Spleen (tissue), 11 donors: ENCODE measurements around the gene APOA5. TPM values are rescaled to one million over a fixed set of nuclear protein-coding genes. Genes with fewer than 3 reads are reported as not detected.

Experiments used
- DNase-seq: peaks from one replicate; pipeline ENCODE4 v3.0.0-alpha.2; 2020
- H3K27ac ChIP-seq, 8 donors: fragments of 200-600 bp; sonication (generic) in 7 of 8; 1 replicate in 4 of 8; 2 replicates in 4 of 8; pipeline versions ENCODE4 v1.5.0 to v1.8.0; 2016 to 2021; ENCODE audit warnings: inconsistent platforms in 4 of 8, mild to moderate bottlenecking in 4 of 8, moderate library complexity in 1 of 8
- H3K27me3 ChIP-seq, 7 donors: fragments of 200-600 bp; sonication (generic) in 6 of 7; replicated peaks in 1 of 7; 1 replicate in 4 of 7; 2 replicates in 3 of 7; pipeline versions ENCODE4 v1.5.0 to v1.8.0; 2016 to 2021; ENCODE audit warnings: inconsistent platforms in 3 of 7, mild to moderate bottlenecking in 1 of 7
- H3K36me3 ChIP-seq, 6 donors: fragments of 200-600 bp; sonication (generic) in 5 of 6; 1 replicate in 4 of 6; 2 replicates in 2 of 6; pipeline versions ENCODE4 v1.5.0 to v1.8.0; 2016 to 2021; ENCODE audit warnings: inconsistent platforms in 2 of 6
- H3K4me1 ChIP-seq, 6 donors: fragments of 200-600 bp; sonication (generic) in 5 of 6; 1 replicate in 3 of 6; 2 replicates in 3 of 6; pipeline versions ENCODE4 v1.5.0 to v1.8.0; 2016 to 2021; ENCODE audit warnings: inconsistent platforms in 3 of 6
- H3K4me3 ChIP-seq, 8 donors: fragments of 200-600 bp; sonication (generic) in 7 of 8; 1 replicate in 4 of 8; 2 replicates in 4 of 8; pipeline versions ENCODE4 v1.5.0 to v1.8.0; 2016 to 2021; ENCODE audit warnings: inconsistent platforms in 4 of 8, mild to moderate bottlenecking in 4 of 8, moderate library complexity in 2 of 8
- H3K9me3 ChIP-seq, 8 donors: fragments of 200-600 bp; sonication (generic) in 7 of 8; 1 replicate in 4 of 8; 2 replicates in 4 of 8; pipeline versions ENCODE4 v1.5.0 to v1.8.0; 2016 to 2021; ENCODE audit warnings: inconsistent platforms in 4 of 8
- POLR2A ChIP-seq, 3 donors: fragments of 450-650 bp; IDR thresholded peaks; one replicate each; pipeline ENCODE4 v1.5.1; 2017; ENCODE audit warnings: antibody characterized with exemption in 3 of 3, mild to moderate bottlenecking in 1 of 3
- POLR2AphosphoS5 ChIP-seq, 3 donors: sonication (generic); formaldehyde crosslinking; IDR thresholded peaks; one replicate each; pipeline ENCODE4 v1.5.1; 2017; ENCODE audit warnings: antibody characterized with exemption in 3 of 3
- WGBS, 5 donors: extraction: QIAGEN DNeasy Blood & Tissue Kit in 3 of 5; methylation state at CpG; one replicate each; pipeline versions ENCODE4 v1.1.5 to v1.1.7; 2013 to 2018; 5-methylcytosine and 5-hydroxymethylcytosine counted together
- intact Hi-C: fragments of 100-400 bp; cut with DNase I; formaldehyde crosslinking; loops from one replicate; pipeline ENCODE4 v1.15.0; 2023; ENCODE audit warnings: low total_unique reads
- polyA plus RNA-seq, 3 donors: library from polyadenylated mRNA; stranded (reverse); fragments of 200-250 nt; gene quantifications; one replicate each; pipeline ENCODE4 v1.2.1, GENCODE V29; 2013
- total RNA-seq, 7 donors: library from RNA; depleted of rRNA in 3 of 7; stranded (reverse); fragments of >200 nt in 3 of 7; fragmentation: NEBNext Ultra II Directional in 4 of 7; extraction: Animal tissue kit (Norgen Biotek cat#: 25700) in 4 of 7; gene quantifications; one replicate each; pipeline versions ENCODE4 v1.1.0 to v1.2.1, GENCODE V29; 2016 to 2021
- TF ChIP-seq, protein P1 (sequence below), 11 experiments: fragments of 200-600 bp in 7 of 11; fragments of 450-650 bp in 4 of 11; sonication (generic) in 4 of 11; IDR thresholded peaks in 8 of 11; conservative IDR thresholded peaks in 3 of 11; 1 replicate in 7 of 11; 2 replicates in 4 of 11; pipeline versions ENCODE4 v1.4.0 to v1.8.0; 2016 to 2021; ENCODE audit warnings: antibody characterized with exemption in 11 of 11, inconsistent platforms in 4 of 11, mild to moderate bottlenecking in 1 of 11
- donor health status: healthy with polysubstance abuse.
- donor health status: DM: no; HTN: no; CAD: no; lungs with moderate emphysema.
- donor health status: DM: no; HTN: no; CAD: no.
- donor health status: Bipolar disorder and iron deficiency.
- donor health status: healthy.
- donor health status: DM: no; HTN: no; CAD: no.
- donor health status: DM: yes; HTN: yes; CAD: no.

The APOA5 gene
- total and polyA plus RNA-seq, 10 donors, result not detected

DNA sequence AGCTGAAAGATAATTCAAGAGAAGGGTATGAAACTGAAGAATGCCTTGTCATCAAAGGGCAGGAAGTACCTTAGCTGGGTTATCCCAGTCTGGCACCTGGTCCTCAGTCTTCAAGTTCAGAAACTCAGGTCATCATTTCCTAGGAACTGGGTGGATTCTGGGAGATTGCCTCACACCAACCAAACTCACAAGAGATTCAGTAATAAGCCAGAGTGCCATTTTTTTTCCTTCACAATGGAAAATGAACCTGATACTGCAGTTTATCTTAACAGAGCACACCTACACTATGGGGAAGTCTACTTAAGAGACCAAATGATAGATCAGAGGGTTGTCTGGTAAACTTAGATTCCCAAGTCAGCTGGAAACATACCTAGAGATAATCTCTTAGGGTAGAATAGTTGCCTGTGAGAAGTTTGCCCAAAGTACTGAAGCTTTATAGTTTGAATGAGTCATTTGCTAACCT, 15.1 kb downstream of the APOA5 start:
- intact Hi-C loops, result no loop called here
- TF ChIP-seq POLR2A (IDR thresholded peaks at IDR 0.05) (no peak), POLR2AphosphoS5 (IDR thresholded peaks at IDR 0.05) (no peak)
- TF ChIP-seq, protein P1, sequence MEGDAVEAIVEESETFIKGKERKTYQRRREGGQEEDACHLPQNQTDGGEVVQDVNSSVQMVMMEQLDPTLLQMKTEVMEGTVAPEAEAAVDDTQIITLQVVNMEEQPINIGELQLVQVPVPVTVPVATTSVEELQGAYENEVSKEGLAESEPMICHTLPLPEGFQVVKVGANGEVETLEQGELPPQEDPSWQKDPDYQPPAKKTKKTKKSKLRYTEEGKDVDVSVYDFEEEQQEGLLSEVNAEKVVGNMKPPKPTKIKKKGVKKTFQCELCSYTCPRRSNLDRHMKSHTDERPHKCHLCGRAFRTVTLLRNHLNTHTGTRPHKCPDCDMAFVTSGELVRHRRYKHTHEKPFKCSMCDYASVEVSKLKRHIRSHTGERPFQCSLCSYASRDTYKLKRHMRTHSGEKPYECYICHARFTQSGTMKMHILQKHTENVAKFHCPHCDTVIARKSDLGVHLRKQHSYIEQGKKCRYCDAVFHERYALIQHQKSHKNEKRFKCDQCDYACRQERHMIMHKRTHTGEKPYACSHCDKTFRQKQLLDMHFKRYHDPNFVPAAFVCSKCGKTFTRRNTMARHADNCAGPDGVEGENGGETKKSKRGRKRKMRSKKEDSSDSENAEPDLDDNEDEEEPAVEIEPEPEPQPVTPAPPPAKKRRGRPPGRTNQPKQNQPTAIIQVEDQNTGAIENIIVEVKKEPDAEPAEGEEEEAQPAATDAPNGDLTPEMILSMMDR (IDR thresholded peaks at IDR 0.05 in 8 of 11, conservative IDR thresholded peaks at IDR 0.05 in 3 of 11), result no peak
- peaks cover 0 to 61% (median 48%) of the 10 kb centered on the region in 6 donors for H3K36me3 ChIP-seq

DNA sequence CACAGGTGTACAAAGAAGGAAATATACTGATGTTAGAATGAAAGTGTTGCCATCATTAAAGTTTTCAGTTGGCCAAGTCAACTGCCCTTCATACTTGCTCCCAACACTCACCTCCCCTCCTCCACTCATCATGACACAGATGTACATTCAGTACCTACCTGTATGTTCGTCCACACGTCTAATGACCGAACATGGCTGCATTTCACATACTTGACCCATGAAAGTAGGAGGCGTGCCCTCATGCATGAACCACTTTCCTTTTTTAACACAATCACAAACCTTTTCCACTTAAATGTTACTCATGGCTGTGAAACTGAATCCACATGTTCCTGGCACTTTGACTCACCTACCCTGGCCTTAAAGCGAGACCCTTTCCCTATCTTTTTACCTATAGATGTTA, 15.7 kb downstream of the APOA5 start:
- Histone ChIP-seq H3K36me3 (peaks cover 0 to 55% (median 43%) of the 10 kb centered on the region in 6 donors), H3K4me3 (no peak overlapping the region), H3K4me1 (peaks cover 15 to 31% (median 24%) of the 10 kb centered on the region in 6 donors), H3K9me3 (no peaks in the 10 kb centered on the region), H3K27ac (no peak overlapping the region), H3K27me3 (no peaks in the 10 kb centered on the region)
- WGBS, 5 donors, result 86 to 97% (median 88%) methylated on average over 5 of the region's 5 CpGs
- intact Hi-C loops, result no loop called here
- DNase-seq, result no peak
- peak in 1 of 3 donors; percentile 23 for TF ChIP-seq POLR2AphosphoS5 (IDR thresholded peaks at IDR 0.05)
- TF ChIP-seq POLR2A (IDR thresholded peaks at IDR 0.05), result no peak

More for the DNA sequence above, 15.1 kb downstream of the APOA5 start:
- Histone ChIP-seq H3K27ac (no peak overlapping the region), H3K27me3 (no peaks in the 10 kb centered on the region), H3K4me1 (peaks cover 9 to 25% (median 19%) of the 10 kb centered on the region in 6 donors), H3K4me3 (no peak overlapping the region), H3K9me3 (no peaks in the 10 kb centered on the region)
- no peak for DNase-seq

DNA sequence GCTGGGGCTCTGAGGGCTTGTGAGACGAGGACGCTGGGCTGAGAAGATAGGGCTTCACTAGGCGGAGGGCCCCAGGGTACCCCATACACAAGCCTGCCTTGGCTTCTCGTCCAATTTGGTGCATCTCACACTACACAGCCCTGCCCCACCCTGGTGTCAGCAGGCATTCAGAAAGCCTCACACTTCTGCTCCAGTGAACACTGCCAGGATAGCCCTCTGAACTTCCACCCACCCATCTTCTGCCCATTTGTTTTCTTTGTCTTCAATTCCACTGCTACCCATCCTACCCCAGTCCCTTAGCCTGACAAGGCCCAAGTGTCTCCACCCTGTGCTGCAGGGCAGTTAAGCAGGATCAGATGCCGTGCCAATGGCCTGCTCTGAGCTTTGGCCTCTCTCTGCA, 17.0 kb downstream of the APOA5 start:
- Histone ChIP-seq H3K9me3 (no peaks in the 10 kb centered on the region), H3K36me3 (peaks cover 0 to 45% (median 33%) of the 10 kb centered on the region in 6 donors), H3K27ac (no peak overlapping the region), H3K4me3 (no peak overlapping the region), H3K27me3 (no peaks in the 10 kb centered on the region), H3K4me1 (peaks cover 15 to 44% (median 34%) of the 10 kb centered on the region in 6 donors)
- intact Hi-C loops, result no loop called here
- TF ChIP-seq, protein P1 (IDR thresholded peaks at IDR 0.05 in 8 of 11, conservative IDR thresholded peaks at IDR 0.05 in 3 of 11), result no peak
- TF ChIP-seq POLR2A (IDR thresholded peaks at IDR 0.05) (no peak), POLR2AphosphoS5 (IDR thresholded peaks at IDR 0.05) (no peak)
- 82 to 95% (median 87%) methylated on average over 5 of the region's 5 CpGs for WGBS, 5 donors
- DNase-seq, result no peak

DNA sequence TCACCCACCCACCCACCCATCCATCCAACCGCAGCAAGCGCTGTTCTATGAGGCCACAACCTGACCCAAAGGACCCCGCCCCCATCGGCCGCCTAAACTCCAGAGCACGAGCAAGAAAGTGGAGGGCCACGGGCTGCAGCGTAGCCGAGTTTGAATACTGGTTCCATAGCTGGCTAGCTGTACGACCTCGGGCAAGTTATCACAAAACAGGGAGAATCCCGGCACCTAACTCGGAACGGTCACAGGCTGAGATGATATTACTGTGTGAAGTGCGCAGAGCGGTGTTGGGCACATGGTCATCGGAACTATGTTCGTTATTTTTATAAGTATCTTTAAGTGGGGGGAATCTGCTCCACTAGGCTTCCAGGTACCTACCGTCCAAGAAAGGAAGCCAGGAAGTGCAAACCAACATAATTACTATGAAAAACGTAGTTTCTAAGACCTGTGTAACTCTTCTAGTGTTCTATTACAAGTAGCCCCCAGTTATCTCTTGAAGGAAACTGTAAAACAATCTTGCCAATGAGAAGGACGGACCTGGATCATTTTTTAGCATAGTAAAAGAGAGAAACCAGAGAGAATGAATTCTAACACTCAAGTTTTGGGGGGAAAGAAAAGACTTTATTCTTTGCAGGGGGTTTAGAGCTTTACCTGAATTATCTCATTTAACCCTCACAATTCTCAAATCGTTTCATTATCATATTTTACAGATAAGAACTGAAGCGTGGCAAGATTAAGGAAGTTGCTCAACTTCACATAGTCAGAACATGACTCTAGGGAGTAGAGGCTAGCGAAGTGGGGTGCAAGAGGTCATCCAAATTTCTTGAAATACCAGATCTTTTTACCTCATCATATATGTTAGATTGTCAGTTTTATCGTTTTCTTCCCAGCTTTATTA, 18.2 kb downstream of the APOA5 start:
- H3K27ac ChIP-seq, result peak overlapping the region; percentile 79 to 98 (median 93)
- TF ChIP-seq, protein P1 (IDR thresholded peaks at IDR 0.05 in 8 of 11, conservative IDR thresholded peaks at IDR 0.05 in 3 of 11), result no peak
- no peak for TF ChIP-seq POLR2AphosphoS5 (IDR thresholded peaks at IDR 0.05)
- TF ChIP-seq POLR2A (IDR thresholded peaks at IDR 0.05), result no peak
- H3K36me3 ChIP-seq, result peaks cover 0 to 45% (median 33%) of the 10 kb centered on the region in 6 donors
- no peaks in the 10 kb centered on the region for H3K27me3 ChIP-seq
- H3K9me3 ChIP-seq, result no peaks in the 10 kb centered on the region
- peaks cover 15 to 53% (median 36%) of the 10 kb centered on the region in 6 donors for H3K4me1 ChIP-seq
- DNase-seq, result no peak
- peak overlapping the region; percentile 79 to 99 (median 94) for H3K4me3 ChIP-seq
- 3 to 4% (median 4%) methylated on average over 19 to 25 of the region's 25 CpGs for WGBS, 5 donors
- intact Hi-C loops, result no loop called here
